ENCODE measurements around the gene KAT8.

KAT8 gene

GRCh38 chr16:31125844-31126243 lies 8.4 kb downstream of the KAT8 start:
- no peaks in the 10 kb centered on the region for H3K9me3 ChIP-seq (ENCODE audit: control insufficient read depth, insufficient read depth, low read length)
- H3K4me1 ChIP-seq (ENCODE audit: control insufficient read depth, insufficient read depth, low read length) = peaks cover 5% of the 10 kb centered on the region; the same call in 1 of the 2 replicates
- no CpG with 5 or more reads among the region's 3 CpGs for WGBS (ENCODE audit: insufficient coverage, insufficient read length)
- no peaks in the 10 kb centered on the region for H3K27me3 ChIP-seq (ENCODE audit: control insufficient read depth, insufficient read depth, low read length)
- H3K27ac ChIP-seq (ENCODE audit: low read length) = no peak overlapping the region
- H3K4me3 ChIP-seq (ENCODE audit: low read length) = no peak overlapping the region
- no peak for DNase-seq (ENCODE audit: low read depth, low spot score)
- peaks cover 2% of the 10 kb centered on the region for H3K36me3 ChIP-seq (ENCODE audit: control insufficient read depth, insufficient read depth, low read length)

GRCh38 chr16:31127182-31127581 lies 9.7 kb downstream of the KAT8 start:
- no peak for DNase-seq (ENCODE audit: low read depth, low spot score)
- no peak overlapping the region for H3K4me3 ChIP-seq (ENCODE audit: low read length)
- peaks cover 11% of the 10 kb centered on the region for H3K4me1 ChIP-seq (ENCODE audit: control insufficient read depth, insufficient read depth, low read length)
- no peak overlapping the region for H3K27ac ChIP-seq (ENCODE audit: low read length)
- no peaks in the 10 kb centered on the region for H3K9me3 ChIP-seq (ENCODE audit: control insufficient read depth, insufficient read depth, low read length)
- no CpG with 5 or more reads among the region's 13 CpGs for WGBS (ENCODE audit: insufficient coverage, insufficient read length)
- H3K36me3 ChIP-seq (ENCODE audit: control insufficient read depth, insufficient read depth, low read length) = peaks cover 11% of the 10 kb centered on the region
- H3K27me3 ChIP-seq (ENCODE audit: control insufficient read depth, insufficient read depth, low read length) = no peaks in the 10 kb centered on the region

GRCh38 chr16:31128711-31129567 lies 11.5 kb downstream of the KAT8 start:
- Histone ChIP-seq H3K36me3 (ENCODE audit: control insufficient read depth, insufficient read depth, low read length) (peaks cover 13% of the 10 kb centered on the region), H3K4me3 (ENCODE audit: low read length) (no peak overlapping the region), H3K9me3 (ENCODE audit: control insufficient read depth, insufficient read depth, low read length) (no peaks in the 10 kb centered on the region), H3K27me3 (ENCODE audit: control insufficient read depth, insufficient read depth, low read length) (no peaks in the 10 kb centered on the region), H3K4me1 (ENCODE audit: control insufficient read depth, insufficient read depth, low read length) (peaks cover 14% of the 10 kb centered on the region), H3K27ac (ENCODE audit: low read length) (no peak overlapping the region)
- WGBS (ENCODE audit: insufficient coverage, insufficient read length) = no CpG with 5 or more reads among the region's 14 CpGs
- no peak for DNase-seq (ENCODE audit: low read depth, low spot score)

GRCh38 chr16:31129568-31130335 lies 12.3 kb downstream of the KAT8 start:
- Histone ChIP-seq H3K4me1 (ENCODE audit: control insufficient read depth, insufficient read depth, low read length) (peaks cover 14% of the 10 kb centered on the region), H3K27ac (ENCODE audit: low read length) (no peak overlapping the region), H3K4me3 (ENCODE audit: low read length) (no peak overlapping the region), H3K27me3 (ENCODE audit: control insufficient read depth, insufficient read depth, low read length) (no peaks in the 10 kb centered on the region), H3K9me3 (ENCODE audit: control insufficient read depth, insufficient read depth, low read length) (no peaks in the 10 kb centered on the region), H3K36me3 (ENCODE audit: control insufficient read depth, insufficient read depth, low read length) (peaks cover 13% of the 10 kb centered on the region)
- no peak for DNase-seq (ENCODE audit: low read depth, low spot score)
- no CpG with 5 or more reads among the region's 29 CpGs for WGBS (ENCODE audit: insufficient coverage, insufficient read length)

- Histone ChIP-seq H3K4me1 (ENCODE audit: control insufficient read depth, insufficient read depth, low read length) (peaks cover 14% of the 10 kb centered on the region), H3K9me3 (ENCODE audit: control insufficient read depth, insufficient read depth, low read length) (no peaks in the 10 kb centered on the region), H3K27me3 (ENCODE audit: control insufficient read depth, insufficient read depth, low read length) (no peaks in the 10 kb centered on the region), H3K36me3 (ENCODE audit: control insufficient read depth, insufficient read depth, low read length) (peaks cover 13% of the 10 kb centered on the region), H3K27ac (ENCODE audit: low read length) (no peak overlapping the region), H3K4me3 (ENCODE audit: low read length) (no peak overlapping the region)
- DNase-seq (ENCODE audit: low read depth, low spot score) = no peak
- WGBS (ENCODE audit: insufficient coverage, insufficient read length) = no CpG with 5 or more reads among the region's 10 CpGs
Observed at GRCh38 chr16:31130336-31130891, 12.9 kb downstream of the KAT8 start.

GRCh38 chr16:31130899-31131298 lies 13.4 kb downstream of the KAT8 start:
- DNase-seq (ENCODE audit: low read depth, low spot score) = no peak
- WGBS (ENCODE audit: insufficient coverage, insufficient read length) = no CpG with 5 or more reads among the region's 6 CpGs
- Histone ChIP-seq H3K9me3 (ENCODE audit: control insufficient read depth, insufficient read depth, low read length) (no peaks in the 10 kb centered on the region), H3K27me3 (ENCODE audit: control insufficient read depth, insufficient read depth, low read length) (no peaks in the 10 kb centered on the region), H3K4me3 (ENCODE audit: low read length) (no peak overlapping the region), H3K27ac (ENCODE audit: low read length) (no peak overlapping the region), H3K36me3 (ENCODE audit: control insufficient read depth, insufficient read depth, low read length) (peaks cover 13% of the 10 kb centered on the region), H3K4me1 (ENCODE audit: control insufficient read depth, insufficient read depth, low read length) (peaks cover 16% of the 10 kb centered on the region)

- Histone ChIP-seq H3K27ac (ENCODE audit: low read length) (no peak overlapping the region), H3K4me3 (ENCODE audit: low read length) (no peak overlapping the region), H3K4me1 (ENCODE audit: control insufficient read depth, insufficient read depth, low read length) (peaks cover 17% of the 10 kb centered on the region), H3K27me3 (ENCODE audit: control insufficient read depth, insufficient read depth, low read length) (no peaks in the 10 kb centered on the region), H3K9me3 (ENCODE audit: control insufficient read depth, insufficient read depth, low read length) (no peaks in the 10 kb centered on the region), H3K36me3 (ENCODE audit: control insufficient read depth, insufficient read depth, low read length) (peaks cover 13% of the 10 kb centered on the region)
- no peak for DNase-seq (ENCODE audit: low read depth, low spot score)
- no CpG with 5 or more reads among the region's 11 CpGs for WGBS (ENCODE audit: insufficient coverage, insufficient read length)
Observed at GRCh38 chr16:31131416-31131815, 14.0 kb downstream of the KAT8 start.

GRCh38 chr16:31131841-31132271 lies 14.4 kb downstream of the KAT8 start:
- Histone ChIP-seq H3K4me3 (ENCODE audit: low read length) (no peak overlapping the region), H3K4me1 (ENCODE audit: control insufficient read depth, insufficient read depth, low read length) (peaks cover 17% of the 10 kb centered on the region), H3K27ac (ENCODE audit: low read length) (no peak overlapping the region), H3K36me3 (ENCODE audit: control insufficient read depth, insufficient read depth, low read length) (peaks cover 13% of the 10 kb centered on the region), H3K9me3 (ENCODE audit: control insufficient read depth, insufficient read depth, low read length) (no peaks in the 10 kb centered on the region), H3K27me3 (ENCODE audit: control insufficient read depth, insufficient read depth, low read length) (no peaks in the 10 kb centered on the region)
- WGBS (ENCODE audit: insufficient coverage, insufficient read length) = no CpG with 5 or more reads among the region's 5 CpGs
- DNase-seq (ENCODE audit: low read depth, low spot score) = no peak

GRCh38 chr16:31132303-31132979 lies 15.0 kb downstream of the KAT8 start:
- Histone ChIP-seq H3K9me3 (ENCODE audit: control insufficient read depth, insufficient read depth, low read length) (no peaks in the 10 kb centered on the region), H3K4me1 (ENCODE audit: control insufficient read depth, insufficient read depth, low read length) (peaks cover 17% of the 10 kb centered on the region), H3K27ac (ENCODE audit: low read length) (no peak overlapping the region), H3K27me3 (ENCODE audit: control insufficient read depth, insufficient read depth, low read length) (no peaks in the 10 kb centered on the region), H3K36me3 (ENCODE audit: control insufficient read depth, insufficient read depth, low read length) (peaks cover 13% of the 10 kb centered on the region), H3K4me3 (ENCODE audit: low read length) (no peak overlapping the region)
- no CpG with 5 or more reads among the region's 20 CpGs for WGBS (ENCODE audit: insufficient coverage, insufficient read length)
- no peak for DNase-seq (ENCODE audit: low read depth, low spot score)

- no peak overlapping the region for H3K4me3 ChIP-seq (ENCODE audit: low read length)
- no CpG with 5 or more reads among the region's 6 CpGs for WGBS (ENCODE audit: insufficient coverage, insufficient read length)
- peaks cover 13% of the 10 kb centered on the region for H3K36me3 ChIP-seq (ENCODE audit: control insufficient read depth, insufficient read depth, low read length)
- no peak overlapping the region for H3K27ac ChIP-seq (ENCODE audit: low read length)
- H3K4me1 ChIP-seq (ENCODE audit: control insufficient read depth, insufficient read depth, low read length) = peaks cover 17% of the 10 kb centered on the region
- DNase-seq (ENCODE audit: low read depth, low spot score) = no peak
- H3K27me3 ChIP-seq (ENCODE audit: control insufficient read depth, insufficient read depth, low read length) = no peaks in the 10 kb centered on the region
- no peaks in the 10 kb centered on the region for H3K9me3 ChIP-seq (ENCODE audit: control insufficient read depth, insufficient read depth, low read length)
Observed at GRCh38 chr16:31133046-31133501, 15.6 kb downstream of the KAT8 start.

Data from iPS DF 6.9 (cell line).